MM.1S (cell line): ENCODE data around the gene AK9.

Experiments
- CTCF ChIP-seq: fragments of 300-600 bp; sonication (generic); IDR thresholded peaks from 2 replicates; pipeline ENCODE4 v1.5.1; 2016; ENCODE audit warnings: antibody characterized with exemption, low read length, mixed read lengths
- EZH2phosphoT487 ChIP-seq: fragments of 300-600 bp; sonication (generic); IDR thresholded peaks from 2 replicates; pipeline ENCODE4 v1.6.1; 2018; ENCODE audit warnings: antibody characterized with exemption, low read length

GRCh38 chr6:109484122-109484521, 206.9 kb downstream of the AK9 start:
- TF ChIP-seq CTCF (no peak), EZH2phosphoT487 (no peak)
